Activated CD8-positive, alpha-beta memory T cell treated with anti-CD3 and anti-CD28 coated beads for 36 hours (primary cell): ENCODE measurements around the gene OSTF1. TPM values are rescaled to one million over a fixed set of nuclear protein-coding genes. Genes with fewer than 3 reads are reported as not detected.

ENCODE experiments used
- CTCF ChIA-PET: fragments of 350-600 bp; sonication (Branson Sonifier 250); formaldehyde crosslinking; loops from one replicate; lab custom pipeline; 2021; ENCODE audit warnings: antibody characterized with exemption; lab: Charles Lee
- POLR2A ChIA-PET: fragments of 350-600 bp; sonication (Branson Sonifier 250); formaldehyde crosslinking; loops from one replicate; lab custom pipeline; 2021; ENCODE audit warnings: antibody characterized with exemption; lab: Charles Lee
- total RNA-seq, 2 experiments: library from RNA; stranded (reverse); gene quantifications; one replicate each; pipeline ENCODE4 v1.2.3, GENCODE V29; 2021

Gene OSTF1
- total RNA-seq: 10 to 100 TPM; 70.9 to 72.4 TPM

- CTCF ChIA-PET: interaction anchor here (1.1 to 2.3 kb wide), 5 partner anchors 57 to 310 kb away, joined by 3 to 10 read pairs (median 5); partner anchors contain the start of gene CARNMT1
- POLR2A ChIA-PET: interaction anchor here (1.0 to 3.9 kb wide), 8 partner anchors 30 to 135 kb away, joined by 3 to 27 read pairs (median 5); partner anchors contain the start of genes C9orf40 and CARNMT1
These were observed at the start of gene OSTF1, which contains the start of gene NMRK1 for GRCh38 chr9:75087824-75088645. Gene OSTF1 (plus strand): TSS chr9:75088514. CDS start chr9:75088693, 179 bp downstream. Gene NMRK1 (minus strand): TSS chr9:75088155. CDS start chr9:75083115, 5,040 bp downstream.

GRCh38 chr9:75039009-75039408 is 49.3 kb upstream of the OSTF1 start:
- ChIA-PET CTCF (no interaction called here), POLR2A (no interaction called here)

GRCh38 chr9:75039801-75040200 is 48.5 kb upstream of the OSTF1 start:
- POLR2A ChIA-PET: interaction anchor here (0.6 kb wide), 1 partner anchor 109 kb away, joined by 3 read pairs; no protein-coding TSS in a partner anchor
- CTCF ChIA-PET: interaction anchor here (1.0 kb wide), 1 partner anchor 12 kb away, joined by 3 read pairs; the partner anchor contains the start of gene CARNMT1

- CTCF ChIA-PET: no interaction called here
- POLR2A ChIA-PET: no interaction called here
These were observed 47.3 kb upstream of the OSTF1 start for GRCh38 chr9:75041041-75041440.

- POLR2A ChIA-PET: interaction anchor here (0.6 kb wide), 1 partner anchor 113 kb away, joined by 3 read pairs; no protein-coding TSS in a partner anchor
- CTCF ChIA-PET: interaction anchor here (0.6 kb wide), 2 partner anchors 86 to 257 kb away, joined by 3 read pairs; no protein-coding TSS in a partner anchor
These were observed 41.5 kb upstream of the OSTF1 start for GRCh38 chr9:75046725-75047345.

- ChIA-PET POLR2A (interaction anchor here (0.6 kb wide), 1 partner anchor 113 kb away, joined by 3 read pairs; no protein-coding TSS in a partner anchor), CTCF (interaction anchor here (0.6 kb wide), 1 partner anchor 258 kb away, joined by 3 read pairs; no protein-coding TSS in a partner anchor)
These were observed 40.8 kb upstream of the OSTF1 start for GRCh38 chr9:75047506-75047905.

GRCh38 chr9:75051285-75051684 is 37.0 kb upstream of the OSTF1 start:
- ChIA-PET CTCF (interaction anchor here (0.6 kb wide), 1 partner anchor 35 kb away, joined by 3 read pairs; no protein-coding TSS in a partner anchor), POLR2A (no interaction called here)

- CTCF ChIA-PET: no interaction called here
These were observed 34.4 kb upstream of the OSTF1 start for GRCh38 chr9:75053869-75054268.

GRCh38 chr9:75054368-75055001 is 33.8 kb upstream of the OSTF1 start:
- ChIA-PET POLR2A (no interaction called here), CTCF (no interaction called here)

More at GRCh38 chr9:75053869-75054268, 34.4 kb upstream of the OSTF1 start:
- POLR2A ChIA-PET: no interaction called here

GRCh38 chr9:75061169-75061568 is 27.1 kb upstream of the OSTF1 start:
- CTCF ChIA-PET: no interaction called here
- POLR2A ChIA-PET: no interaction called here

GRCh38 chr9:75063556-75064305 is 24.6 kb upstream of the OSTF1 start:
- ChIA-PET POLR2A (no interaction called here), CTCF (no interaction called here)

GRCh38 chr9:75064307-75065025 is 23.8 kb upstream of the OSTF1 start:
- CTCF ChIA-PET: no interaction called here

GRCh38 chr9:75065510-75065909 is 22.8 kb upstream of the OSTF1 start:
- ChIA-PET CTCF (no interaction called here), POLR2A (no interaction called here)

More at GRCh38 chr9:75064307-75065025, 23.8 kb upstream of the OSTF1 start:
- POLR2A ChIA-PET: no interaction called here

GRCh38 chr9:75067894-75068293 is 20.4 kb upstream of the OSTF1 start:
- POLR2A ChIA-PET: no interaction called here
- CTCF ChIA-PET: interaction anchor here (1.0 kb wide), 1 partner anchor 39 kb away, joined by 3 read pairs; the partner anchor contains the start of gene CARNMT1

- ChIA-PET POLR2A (no interaction called here), CTCF (no interaction called here)
These were observed 19.1 kb upstream of the OSTF1 start for GRCh38 chr9:75069171-75069570.

- POLR2A ChIA-PET: no interaction called here
- CTCF ChIA-PET: interaction anchor here (1.1 kb wide), 1 partner anchor 298 kb away, joined by 5 read pairs; no protein-coding TSS in a partner anchor
These were observed 16.7 kb upstream of the OSTF1 start for GRCh38 chr9:75071530-75072122.

GRCh38 chr9:75072895-75073294 is 15.4 kb upstream of the OSTF1 start:
- ChIA-PET CTCF (no interaction called here), POLR2A (no interaction called here)
